SK-N-SH (cell line): ENCODE results near the gene SUPT3H. TPM values are rescaled to one million over a fixed set of nuclear protein-coding genes. Genes with fewer than 3 reads are reported as not detected.
A peak's percentile ranks its signal among the peaks of the same experiment; 100 is the strongest.

Experiments used
- CTCF ChIA-PET: fragments of 300-600, 350-600 bp; formaldehyde crosslinking; extraction: SDS; loops from one replicate; lab custom pipeline; 2021; lab: Yijun Ruan, JAX
- POLR2A ChIA-PET: fragments of 350-600 bp; sonication (Branson Sonifier 250); formaldehyde crosslinking; extraction: SDS; loops from one replicate; lab custom pipeline; 2020; ENCODE audit warnings: antibody characterized with exemption, inconsistent platforms; lab: Yijun Ruan, JAX
- DNase-seq: peaks from one replicate; pipeline ENCODE4 v3.0.0; 2012
- H2AFZ ChIP-seq: fragments of 200-600 bp; sonication (generic); 2 replicates; pipeline ENCODE4 v1.8.1; 2016; ENCODE audit warnings: antibody characterized with exemption, mild to moderate bottlenecking, low read depth
- H3F3A ChIP-seq: fragments of 200-600 bp; sonication (generic); replicated peaks from 2 replicates; pipeline ENCODE3; 2016; ENCODE audit warnings: antibody characterized with exemption, mild to moderate bottlenecking; ENCODE audit not compliant: insufficient read depth
- H3K27ac ChIP-seq, 2 experiments: fragments of 200-500 bp in 1 of 2; fragments of 200-600 bp in 1 of 2; sonication (Bioruptor generic) in 1 of 2; sonication (generic), shearing (Covaris generic) in 1 of 2; 2 replicates each; pipeline versions ENCODE4 v1.5.1 to v1.6.1; 2014 to 2016; ENCODE audit warnings: low read depth in 2 of 2, inconsistent platforms in 1 of 2, low read length in 1 of 2, mild to moderate bottlenecking in 1 of 2, mixed read lengths in 1 of 2
- H3K27me3 ChIP-seq: fragments of 200-600 bp; sonication (generic), shearing (Covaris generic); 2 replicates; pipeline ENCODE4 v1.6.1; 2016; ENCODE audit warnings: mixed run types; ENCODE audit not compliant: insufficient read depth
- H3K36me3 ChIP-seq, 2 experiments: fragments of 200-500 bp in 1 of 2; fragments of 200-600 bp in 1 of 2; sonication (Bioruptor generic) in 1 of 2; sonication (generic) in 1 of 2; replicated peaks in 1 of 2; 2 replicates each; pipeline versions ENCODE3 to v1.5.1; 2014 to 2016; ENCODE audit warnings: low read length in 1 of 2, mild to moderate bottlenecking in 1 of 2; ENCODE audit not compliant: insufficient read depth in 2 of 2, control insufficient read depth in 1 of 2
- H3K4me1 ChIP-seq, 2 experiments: fragments of 200-500 bp in 1 of 2; fragments of 200-600 bp in 1 of 2; sonication (Bioruptor generic) in 1 of 2; sonication (generic), shearing (Covaris generic) in 1 of 2; 2 replicates each; pipeline versions ENCODE4 v1.5.1 to v1.6.1; 2014 to 2016; ENCODE audit warnings: low read depth in 1 of 2, low read length in 1 of 2, mixed run types in 1 of 2; ENCODE audit not compliant: insufficient read depth in 2 of 2, control insufficient read depth in 1 of 2
- H3K4me2 ChIP-seq: fragments of 200-600 bp; sonication (generic), shearing (Covaris generic); 2 replicates; pipeline ENCODE4 v1.6.1; 2017; ENCODE audit warnings: mixed run types
- H3K4me3 ChIP-seq, 2 experiments: fragments of 200-500 bp in 1 of 2; fragments of 200-600 bp in 1 of 2; sonication (Bioruptor generic) in 1 of 2; sonication (generic), shearing (Covaris generic) in 1 of 2; 2 replicates each; pipeline versions ENCODE4 v1.5.1 to v1.8.1; 2014 to 2016; ENCODE audit warnings: low read depth in 2 of 2, inconsistent platforms in 1 of 2, low read length in 1 of 2, mild to moderate bottlenecking in 1 of 2, mixed read lengths in 1 of 2, moderate library complexity in 1 of 2
- H3K79me2 ChIP-seq: fragments of 200-600 bp; sonication (generic); 2 replicates; pipeline ENCODE4 v1.8.1; 2017; ENCODE audit warnings: mild to moderate bottlenecking; ENCODE audit not compliant: insufficient read depth
- H3K9ac ChIP-seq: fragments of 200-600 bp; sonication (generic); 2 replicates; pipeline ENCODE4 v1.6.1; 2017; ENCODE audit warnings: mixed run types
- H3K9me2 ChIP-seq: fragments of 200-600 bp; sonication (generic); 2 replicates; pipeline ENCODE4 v1.6.1; 2017; ENCODE audit warnings: mixed run types
- H3K9me3 ChIP-seq: fragments of 200-600 bp; sonication (generic); 2 replicates; pipeline ENCODE4 v1.6.1; 2017; ENCODE audit warnings: mixed run types, mild to moderate bottlenecking, moderate library complexity
- H4K20me1 ChIP-seq: fragments of 200-600 bp; sonication (generic); 2 replicates; pipeline ENCODE4 v1.6.1; 2017; ENCODE audit warnings: mild to moderate bottlenecking, mixed run types; ENCODE audit not compliant: insufficient read depth
- CHD2 ChIP-seq: fragments of 150-350 bp; IDR thresholded peaks from 2 replicates; pipeline ENCODE4 v1.6.1; 2018; ENCODE audit warnings: low read length; ENCODE audit not compliant: partially characterized antibody
- ELF1 ChIP-seq: IDR thresholded peaks from 2 replicates; pipeline ENCODE4 v1.4.0; 2012
- FOSL2 ChIP-seq: IDR thresholded peaks from 2 replicates; pipeline ENCODE4 v1.4.0; 2012; ENCODE audit warnings: low read depth, mild to moderate bottlenecking, moderate library complexity, borderline replicate concordance
- FOXJ3 ChIP-seq: sonication (generic); formaldehyde crosslinking; IDR thresholded peaks from 2 replicates; pipeline ENCODE4 v1.5.1; 2020; ENCODE audit warnings: mild to moderate bottlenecking, missing genetic modification reagents
- FOXM1 ChIP-seq: IDR thresholded peaks from 2 replicates; pipeline ENCODE4 v1.4.0; 2012; ENCODE audit warnings: low read depth, mild to moderate bottlenecking
- GABPA ChIP-seq: IDR thresholded peaks from 2 replicates; pipeline ENCODE4 v1.4.0; 2012; ENCODE audit warnings: low read depth, mild to moderate bottlenecking
- MEF2A ChIP-seq: IDR thresholded peaks from 2 replicates; pipeline ENCODE4 v1.4.0; 2012; ENCODE audit warnings: low read depth, borderline replicate concordance
- NRF1 ChIP-seq: IDR thresholded peaks from 2 replicates; pipeline ENCODE4 v1.6.1; 2012; ENCODE audit warnings: low read depth, mild to moderate bottlenecking, low read length
- RCOR1 ChIP-seq: fragments of 150-350 bp; IDR thresholded peaks from 2 replicates; pipeline ENCODE4 v1.6.1; 2017; ENCODE audit warnings: antibody characterized with exemption, low read length
- RFX5 ChIP-seq: IDR thresholded peaks from 2 replicates; pipeline ENCODE4 v1.6.1; 2012; ENCODE audit warnings: mild to moderate bottlenecking, improper control_type of control experiment, low read length
- SMC3 ChIP-seq: IDR thresholded peaks from 2 replicates; pipeline ENCODE4 v1.6.1; 2012; ENCODE audit warnings: low read depth, low read length, improper control_type of control experiment
- WGBS: methylation state at CpG from one replicate; pipeline ENCODE4 v1.1.6; 2017; ENCODE audit warnings: low lambda C conversion rate; 5-methylcytosine and 5-hydroxymethylcytosine counted together
- polyA plus RNA-seq, 3 experiments: library from polyadenylated mRNA; depleted of rRNA; stranded (reverse); fragments of >200 nt; gene quantifications; 2 replicates each; pipeline ENCODE4 v1.2.3, GENCODE V29; 2012
- TF ChIP-seq, protein P1 (sequence below): fragments of 150-350 bp; IDR thresholded peaks from 2 replicates; pipeline ENCODE4 v1.6.1; 2017; ENCODE audit warnings: antibody characterized with exemption, low read length, low read depth, borderline replicate concordance
- TF ChIP-seq, protein P2 (sequence below): IDR thresholded peaks from 2 replicates; pipeline ENCODE4 v1.4.0; 2012; ENCODE audit warnings: low read depth
- TF ChIP-seq, protein P3 (sequence below): fragments of 200-600 bp; sonication (generic); IDR thresholded peaks from 2 replicates; pipeline ENCODE4 v1.6.1; 2017; ENCODE audit warnings: antibody characterized with exemption, mild to moderate bottlenecking, moderate library complexity

SUPT3H gene
- polyA plus RNA-seq, 1 of the 3 experiments (the other 2 are of a cell fraction) = 10.9 TPM

DNA sequence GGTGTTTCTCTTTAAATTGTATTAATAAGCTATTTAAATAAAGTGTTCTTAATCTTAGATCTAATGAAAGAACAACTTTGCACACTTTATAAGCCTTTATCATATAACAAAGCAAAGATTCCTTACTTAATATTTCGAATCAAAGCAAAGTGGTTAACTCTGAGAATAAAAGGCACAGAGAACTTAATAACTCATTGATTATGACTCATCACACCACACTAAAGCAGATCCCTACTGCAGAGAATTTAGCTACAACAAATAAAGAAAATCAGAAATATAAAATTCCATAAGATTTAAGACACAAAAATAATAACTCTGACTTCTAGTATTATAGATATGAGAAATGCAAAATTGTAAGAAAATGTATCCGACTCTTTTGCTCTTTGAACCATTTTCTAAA, 185.2 kb downstream of the SUPT3H start:
- TF ChIP-seq RFX5 = no peak
- peak; percentile 49; the same call in 1 of the 2 replicates for TF ChIP-seq FOSL2
- TF ChIP-seq, all 33 proteins: peak for 1
- no peaks in the 10 kb centered on the region for H3K27me3 ChIP-seq
- 78% methylated on average over 2 of the region's 2 CpGs for WGBS
- H3K79me2 ChIP-seq = no peaks in the 10 kb centered on the region; the same call in 1 of the 2 replicates
- ChIA-PET CTCF (no interaction called here), POLR2A (no interaction called here)
- peaks cover 0 to 9% of the 10 kb centered on the region in 2 experiments; a peak in 2 of 4 replicates for H3K4me1 ChIP-seq
- H3K27ac ChIP-seq = no peak overlapping the region
- H3K9me2 ChIP-seq = no peaks in the 10 kb centered on the region
- DNase-seq = no peak
- no peak overlapping the region for H3K4me3 ChIP-seq
- no peaks in the 10 kb centered on the region for H3K9me3 ChIP-seq
- no peak overlapping the region for H2AFZ ChIP-seq
- no peaks in the 10 kb centered on the region for H4K20me1 ChIP-seq
- H3F3A ChIP-seq = no peaks in the 10 kb centered on the region
- no peak overlapping the region for H3K4me2 ChIP-seq
- H3K9ac ChIP-seq = no peak overlapping the region
- no peaks in the 10 kb centered on the region for H3K36me3 ChIP-seq

DNA sequence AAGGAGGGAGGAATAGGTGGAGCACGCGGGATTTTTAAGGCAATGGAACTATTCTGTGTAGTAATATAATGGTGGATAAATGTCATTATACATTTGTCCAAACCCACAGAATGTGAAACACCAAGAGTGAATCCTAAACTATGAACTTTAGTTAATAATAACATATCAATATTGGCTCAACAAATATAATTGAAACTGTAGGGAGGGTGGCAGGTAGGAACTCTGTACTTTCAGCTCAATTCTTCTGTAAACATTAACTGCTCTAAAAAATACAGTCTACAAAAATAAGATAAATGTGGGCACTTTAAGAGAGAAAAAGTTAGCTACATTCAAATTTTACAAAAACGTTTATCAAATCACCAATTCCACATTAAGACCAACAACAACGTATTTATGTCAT, 186.3 kb downstream of the SUPT3H start:
- Histone ChIP-seq H3K27me3 (no peaks in the 10 kb centered on the region), H3K36me3 (no peaks in the 10 kb centered on the region), H3K4me3 (no peak overlapping the region), H3K9me2 (no peaks in the 10 kb centered on the region)
- TF ChIP-seq RCOR1 = no peak
- no peak for TF ChIP-seq SMC3
- TF ChIP-seq, all 33 proteins: peak for 0
- H3K4me1 ChIP-seq = peaks cover 0 to 9% of the 10 kb centered on the region in 2 experiments; a peak in 2 of 4 replicates
- DNase-seq = no peak
- POLR2A ChIA-PET = no interaction called here
- H3K9ac ChIP-seq = no peak overlapping the region
- 86% methylated on average over 4 of the region's 4 CpGs for WGBS
- no peaks in the 10 kb centered on the region for H3F3A ChIP-seq
- H3K4me2 ChIP-seq = no peak overlapping the region
- no peaks in the 10 kb centered on the region; the same call in 1 of the 2 replicates for H3K79me2 ChIP-seq
- no peaks in the 10 kb centered on the region for H4K20me1 ChIP-seq
- no peak overlapping the region for H2AFZ ChIP-seq
- no peaks in the 10 kb centered on the region for H3K9me3 ChIP-seq
- H3K27ac ChIP-seq = no peak overlapping the region
- CTCF ChIA-PET = no interaction called here

DNA sequence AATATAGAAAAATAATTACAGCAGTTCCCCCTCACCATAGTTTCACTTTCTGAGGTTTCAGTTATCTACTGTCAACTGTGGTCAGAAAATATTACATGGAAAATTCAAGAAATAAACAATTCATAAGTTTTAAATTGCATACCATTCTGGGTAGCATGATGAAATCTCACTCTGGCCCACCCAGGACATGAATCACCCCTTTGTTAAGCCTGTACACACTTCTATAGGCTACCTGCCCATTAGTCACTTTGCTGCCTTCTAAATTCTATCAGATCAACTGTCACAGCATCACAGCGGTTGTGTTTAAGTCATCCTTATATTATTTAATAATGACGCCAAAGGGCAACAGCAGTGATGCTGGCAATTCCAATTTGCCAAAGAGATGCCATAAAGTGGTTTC, 189.9 kb downstream of the SUPT3H start:
- Histone ChIP-seq H3K36me3 (no peaks in the 10 kb centered on the region), H3K9ac (no peak overlapping the region), H4K20me1 (no peaks in the 10 kb centered on the region), H3K9me3 (no peaks in the 10 kb centered on the region), H2AFZ (no peak overlapping the region), H3F3A (no peaks in the 10 kb centered on the region), H3K79me2 (no peaks in the 10 kb centered on the region; the same call in 1 of the 2 replicates), H3K27ac (no peak overlapping the region), H3K4me2 (0 out of 2 replicates have a peak overlapping the region, but pooled peaks have one; percentile 16), H3K9me2 (no peaks in the 10 kb centered on the region)
- ChIA-PET CTCF (no interaction called here), POLR2A (no interaction called here)
- 75% methylated on average over 2 of the region's 2 CpGs for WGBS
- DNase-seq = no peak
- TF ChIP-seq, protein P1, sequence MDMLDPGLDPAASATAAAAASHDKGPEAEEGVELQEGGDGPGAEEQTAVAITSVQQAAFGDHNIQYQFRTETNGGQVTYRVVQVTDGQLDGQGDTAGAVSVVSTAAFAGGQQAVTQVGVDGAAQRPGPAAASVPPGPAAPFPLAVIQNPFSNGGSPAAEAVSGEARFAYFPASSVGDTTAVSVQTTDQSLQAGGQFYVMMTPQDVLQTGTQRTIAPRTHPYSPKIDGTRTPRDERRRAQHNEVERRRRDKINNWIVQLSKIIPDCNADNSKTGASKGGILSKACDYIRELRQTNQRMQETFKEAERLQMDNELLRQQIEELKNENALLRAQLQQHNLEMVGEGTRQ = no peak
- TF ChIP-seq, protein P2, sequence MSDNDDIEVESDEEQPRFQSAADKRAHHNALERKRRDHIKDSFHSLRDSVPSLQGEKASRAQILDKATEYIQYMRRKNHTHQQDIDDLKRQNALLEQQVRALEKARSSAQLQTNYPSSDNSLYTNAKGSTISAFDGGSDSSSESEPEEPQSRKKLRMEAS = no peak
- TF ChIP-seq GABPA (no peak), FOXJ3 (CRISPR knock-in tag) (no peak), RCOR1 (no peak), RFX5 (no peak), MEF2A (no peak), ELF1 (no peak), NRF1 (no peak), FOXM1 (no peak), CHD2 (no peak)
- TF ChIP-seq, protein P3, sequence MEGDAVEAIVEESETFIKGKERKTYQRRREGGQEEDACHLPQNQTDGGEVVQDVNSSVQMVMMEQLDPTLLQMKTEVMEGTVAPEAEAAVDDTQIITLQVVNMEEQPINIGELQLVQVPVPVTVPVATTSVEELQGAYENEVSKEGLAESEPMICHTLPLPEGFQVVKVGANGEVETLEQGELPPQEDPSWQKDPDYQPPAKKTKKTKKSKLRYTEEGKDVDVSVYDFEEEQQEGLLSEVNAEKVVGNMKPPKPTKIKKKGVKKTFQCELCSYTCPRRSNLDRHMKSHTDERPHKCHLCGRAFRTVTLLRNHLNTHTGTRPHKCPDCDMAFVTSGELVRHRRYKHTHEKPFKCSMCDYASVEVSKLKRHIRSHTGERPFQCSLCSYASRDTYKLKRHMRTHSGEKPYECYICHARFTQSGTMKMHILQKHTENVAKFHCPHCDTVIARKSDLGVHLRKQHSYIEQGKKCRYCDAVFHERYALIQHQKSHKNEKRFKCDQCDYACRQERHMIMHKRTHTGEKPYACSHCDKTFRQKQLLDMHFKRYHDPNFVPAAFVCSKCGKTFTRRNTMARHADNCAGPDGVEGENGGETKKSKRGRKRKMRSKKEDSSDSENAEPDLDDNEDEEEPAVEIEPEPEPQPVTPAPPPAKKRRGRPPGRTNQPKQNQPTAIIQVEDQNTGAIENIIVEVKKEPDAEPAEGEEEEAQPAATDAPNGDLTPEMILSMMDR = no peak
- TF ChIP-seq, all 33 proteins: peak for 0
- H3K27me3 ChIP-seq = no peaks in the 10 kb centered on the region
- peaks cover 0 to 9% of the 10 kb centered on the region in 2 experiments; a peak in 2 of 4 replicates for H3K4me1 ChIP-seq
- no peak overlapping the region for H3K4me3 ChIP-seq
